ENCODE data around the gene TLE5. TPM values are rescaled to one million over a fixed set of nuclear protein-coding genes. Genes with fewer than 3 reads are reported as not detected.

The TLE5 gene
- polyA plus RNA-seq, 1 donor from 2014 or later = 443 TPM

GRCh38 chr19:3034656-3035541 is 27.4 kb downstream of the TLE5 start:
- peak overlapping the region; percentile 90 to 98 (median 94) for H3K4me3 Mint-ChIP-seq
- H3K27me3 Mint-ChIP-seq = peaks cover 35% of the 10 kb centered on the region
- H3K9me3 Mint-ChIP-seq = peaks cover 0 to 5% (median 0%) of the 10 kb centered on the region in 3 donors
- no peaks in the 10 kb centered on the region for H3K36me3 Mint-ChIP-seq
- H3K27ac Mint-ChIP-seq = peak overlapping the region; percentile 95
- peaks cover 6 to 10% (median 9%) of the 10 kb centered on the region in 3 donors for H3K4me1 Mint-ChIP-seq

- H3K9me3 Mint-ChIP-seq = peaks cover 0 to 5% (median 0%) of the 10 kb centered on the region in 3 donors
- H3K27me3 Mint-ChIP-seq = peaks cover 35% of the 10 kb centered on the region
- peaks cover 6 to 10% (median 9%) of the 10 kb centered on the region in 3 donors for H3K4me1 Mint-ChIP-seq
- H3K4me3 Mint-ChIP-seq = peak overlapping the region in 2 of 4 donors; percentile 90 to 92
- H3K27ac Mint-ChIP-seq = peak overlapping the region in 1 of 3 donors; percentile 95
- H3K36me3 Mint-ChIP-seq = no peaks in the 10 kb centered on the region
Observed at GRCh38 chr19:3034406-3034655, 28.0 kb downstream of the TLE5 start.

GRCh38 chr19:3033595-3034405 is 28.5 kb downstream of the TLE5 start:
- H3K27me3 Mint-ChIP-seq = peaks cover 35% of the 10 kb centered on the region
- no peaks in the 10 kb centered on the region for H3K36me3 Mint-ChIP-seq
- peak overlapping the region in 3 of 4 donors; percentile 30 to 92 (median 90) for H3K4me3 Mint-ChIP-seq
- H3K9me3 Mint-ChIP-seq = peaks cover 0 to 5% (median 0%) of the 10 kb centered on the region in 3 donors
- peaks cover 6 to 10% (median 9%) of the 10 kb centered on the region in 3 donors for H3K4me1 Mint-ChIP-seq
- peak overlapping the region in 1 of 3 donors; percentile 18 for H3K27ac Mint-ChIP-seq

- peaks cover 48% of the 10 kb centered on the region for H3K27me3 Mint-ChIP-seq
Observed at GRCh38 chr19:3031607-3031867, 30.8 kb downstream of the TLE5 start.

GRCh38 chr19:3029065-3029923 is 33.0 kb downstream of the TLE5 start, which contains the start of gene TLE2:
TLE2 (minus strand) TSS chr19:3029280; CDS start chr19:3028904, 376 bp downstream.
- Mint-ChIP-seq H3K9me3 (peaks cover 0 to 5% (median 0%) of the 10 kb centered on the region in 3 donors), H3K4me1 (peaks cover 0 to 2% (median 0%) of the 10 kb centered on the region in 3 donors)

More at GRCh38 chr19:3031607-3031867, 30.8 kb downstream of the TLE5 start:
- peak overlapping the region in 3 of 4 donors; percentile 41 to 87 (median 55) for H3K4me3 Mint-ChIP-seq
- peaks cover 0 to 5% (median 0%) of the 10 kb centered on the region in 3 donors for H3K9me3 Mint-ChIP-seq
- peak overlapping the region in 2 of 3 donors; percentile 12 to 67 for H3K27ac Mint-ChIP-seq
- H3K36me3 Mint-ChIP-seq = no peaks in the 10 kb centered on the region
- H3K4me1 Mint-ChIP-seq = peaks cover 6 to 10% (median 9%) of the 10 kb centered on the region in 3 donors

GRCh38 chr19:3028305-3029064 is 33.8 kb downstream of the TLE5 start:
- Mint-ChIP-seq H3K4me3 (peak overlapping the region; percentile 39 to 89 (median 64)), H3K27me3 (peaks cover 60% of the 10 kb centered on the region), H3K4me1 (peaks cover 0 to 2% (median under 1%) of the 10 kb centered on the region in 3 donors), H3K27ac (no peak overlapping the region), H3K36me3 (no peaks in the 10 kb centered on the region), H3K9me3 (peaks cover 0 to 5% (median 0%) of the 10 kb centered on the region in 3 donors)

More at GRCh38 chr19:3029065-3029923, 33.0 kb downstream of the TLE5 start, which contains the start of gene TLE2:
- Mint-ChIP-seq H3K36me3 (no peaks in the 10 kb centered on the region), H3K27ac (no peak within 1 kb of the TSS), H3K27me3 (peaks cover 57% of the 10 kb centered on the region), H3K4me3 (peak within 1 kb of the TSS; percentile 61 to 90 (median 78))

- peaks cover 63% of the 10 kb centered on the region for H3K27me3 Mint-ChIP-seq
- peaks cover 0 to 5% (median 0%) of the 10 kb centered on the region in 3 donors for H3K9me3 Mint-ChIP-seq
- H3K36me3 Mint-ChIP-seq = no peaks in the 10 kb centered on the region
- no peak overlapping the region for H3K27ac Mint-ChIP-seq
- peaks cover 0 to 4% (median 4%) of the 10 kb centered on the region in 3 donors for H3K4me1 Mint-ChIP-seq
- peak overlapping the region in 3 of 4 donors; percentile 39 to 89 (median 83) for H3K4me3 Mint-ChIP-seq
Observed at GRCh38 chr19:3027981-3028304, 34.4 kb downstream of the TLE5 start.

GRCh38 chr19:3027292-3027691 is 35.0 kb downstream of the TLE5 start:
- Mint-ChIP-seq H3K27me3 (peaks cover 57% of the 10 kb centered on the region), H3K9me3 (peaks cover 0 to 5% (median 0%) of the 10 kb centered on the region in 3 donors), H3K4me1 (peaks cover 0 to 4% (median 4%) of the 10 kb centered on the region in 3 donors), H3K4me3 (peak overlapping the region in 2 of 4 donors; percentile 39 to 53), H3K27ac (no peak overlapping the region), H3K36me3 (no peaks in the 10 kb centered on the region)

GRCh38 chr19:3026768-3027167 is 35.5 kb downstream of the TLE5 start:
- no peaks in the 10 kb centered on the region for H3K36me3 Mint-ChIP-seq
- H3K27ac Mint-ChIP-seq = no peak overlapping the region
- peaks cover 56% of the 10 kb centered on the region for H3K27me3 Mint-ChIP-seq
- H3K4me3 Mint-ChIP-seq = peak overlapping the region in 1 of 4 donors; percentile 39
- H3K9me3 Mint-ChIP-seq = peaks cover 0 to 5% (median 0%) of the 10 kb centered on the region in 3 donors
- H3K4me1 Mint-ChIP-seq = peaks cover 0 to 4% (median 4%) of the 10 kb centered on the region in 3 donors

GRCh38 chr19:3025549-3025886 is 36.8 kb downstream of the TLE5 start:
- Mint-ChIP-seq H3K4me3 (no peak overlapping the region), H3K36me3 (no peaks in the 10 kb centered on the region), H3K27ac (no peak overlapping the region), H3K27me3 (peaks cover 48% of the 10 kb centered on the region), H3K4me1 (peaks cover 0 to 4% (median 4%) of the 10 kb centered on the region in 3 donors), H3K9me3 (no peaks in the 10 kb centered on the region)

- Mint-ChIP-seq H3K27ac (no peak overlapping the region), H3K4me3 (no peak overlapping the region)
Observed at GRCh38 chr19:3024870-3025548, 37.3 kb downstream of the TLE5 start.

GRCh38 chr19:3024509-3024869 is 37.8 kb downstream of the TLE5 start:
- Mint-ChIP-seq H3K36me3 (peaks cover 2% of the 10 kb centered on the region), H3K27me3 (peaks cover 42% of the 10 kb centered on the region), H3K4me3 (no peak overlapping the region), H3K27ac (no peak overlapping the region), H3K9me3 (peaks cover 0 to 2% (median 0%) of the 10 kb centered on the region in 3 donors), H3K4me1 (peaks cover 0 to 7% (median 4%) of the 10 kb centered on the region in 3 donors)

More at GRCh38 chr19:3024870-3025548, 37.3 kb downstream of the TLE5 start:
- H3K4me1 Mint-ChIP-seq = peaks cover 0 to 4% (median 4%) of the 10 kb centered on the region in 3 donors
- peaks cover 2% of the 10 kb centered on the region for H3K36me3 Mint-ChIP-seq
- peaks cover 43% of the 10 kb centered on the region for H3K27me3 Mint-ChIP-seq
- H3K9me3 Mint-ChIP-seq = no peaks in the 10 kb centered on the region

- Mint-ChIP-seq H3K27ac (no peak overlapping the region), H3K9me3 (peaks cover 0 to 2% (median 0%) of the 10 kb centered on the region in 3 donors), H3K4me1 (peaks cover 0 to 7% (median 4%) of the 10 kb centered on the region in 3 donors), H3K36me3 (peaks cover 2% of the 10 kb centered on the region), H3K4me3 (no peak overlapping the region), H3K27me3 (peaks cover 24% of the 10 kb centered on the region)
Observed at GRCh38 chr19:3020321-3020960, 41.9 kb downstream of the TLE5 start.

All from IgD-negative memory B cell (primary cell).